NCI-H526 (cell line): Measurements from ENCODE around the gene PDS5B.
A peak's percentile ranks its signal among the peaks of the same experiment; 100 is the strongest.
"Not testable (repeated sequence)": the region's sequence is repeated elsewhere in the genome, so short reads cannot be mapped to it uniquely, and the experiment has no call there.

Experiments used
- DNase-seq, 2 experiments: peaks; one replicate each; lab custom pipeline; 2025; lab: John Stamatoyannopoulos, UW

PDS5B gene

GRCh38 chr13:32650705-32651311 is 64.6 kb downstream of the PDS5B start:
- peak; percentile 54 to 84 for DNase-seq

DNA sequence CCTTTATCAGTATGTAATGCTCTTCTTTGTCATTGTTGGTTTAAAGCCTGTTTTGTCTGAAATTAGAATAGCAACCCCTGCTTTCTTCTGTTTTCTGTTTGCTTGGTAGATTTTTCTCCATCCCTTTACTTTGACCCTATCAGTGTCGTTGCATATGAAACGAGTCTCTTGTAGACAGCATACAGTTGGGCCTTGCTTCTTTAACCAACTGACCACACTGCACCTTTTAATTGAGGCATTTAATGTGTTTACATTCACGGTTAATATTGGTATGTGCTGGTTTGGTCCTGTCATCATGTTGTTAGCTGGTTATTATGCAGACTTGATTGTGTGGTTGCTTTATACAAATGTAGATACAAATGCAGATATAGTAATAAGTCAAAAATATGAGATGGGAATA is 71.1 kb downstream of the PDS5B start:
- DNase-seq = no peak

DNA sequence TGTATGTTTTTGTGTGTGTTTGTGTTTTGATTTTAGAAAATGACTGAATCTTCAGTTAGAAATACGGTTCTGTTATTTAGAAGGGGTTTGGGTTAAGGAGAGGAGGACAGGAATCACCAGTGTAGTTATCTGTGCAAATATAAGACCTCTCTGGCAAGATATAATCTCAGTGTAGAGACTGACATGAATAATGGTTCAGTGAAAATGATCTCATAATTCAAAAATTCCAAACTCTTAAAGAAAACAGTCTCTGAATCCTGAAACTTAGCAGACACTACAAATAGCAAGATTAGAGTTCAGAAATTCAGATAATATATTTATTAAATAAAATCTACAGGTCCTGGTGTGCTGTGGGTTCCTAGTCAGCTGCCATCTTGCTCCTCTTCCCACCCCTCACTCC is 73.5 kb downstream of the PDS5B start:
- no peak for DNase-seq

DNA sequence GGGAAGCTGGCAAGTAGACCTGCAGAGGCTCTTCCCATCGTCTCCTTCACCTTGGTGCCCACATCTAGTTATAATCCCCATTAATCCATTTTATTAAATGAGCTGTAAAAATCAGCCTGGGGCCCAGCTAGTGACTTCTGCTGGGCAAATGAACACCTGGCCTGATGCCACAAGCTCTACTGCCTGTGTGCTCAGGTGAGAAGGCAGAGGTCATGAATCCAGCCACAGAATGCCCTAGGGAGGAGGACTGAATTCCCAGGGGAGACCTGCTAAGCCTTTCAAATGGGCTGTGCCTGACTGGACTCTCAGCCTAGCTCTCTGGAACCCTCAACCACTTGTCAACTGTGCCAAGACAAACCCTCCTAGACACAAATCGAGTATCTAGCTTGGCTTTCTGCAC is 74.0 kb downstream of the PDS5B start:
- no peak for DNase-seq

- no peak for DNase-seq
Observed at GRCh38 chr13:32661685-32662084, 75.4 kb downstream of the PDS5B start.

- no peak for DNase-seq
Observed at GRCh38 chr13:32663660-32664059, 77.4 kb downstream of the PDS5B start.

DNA sequence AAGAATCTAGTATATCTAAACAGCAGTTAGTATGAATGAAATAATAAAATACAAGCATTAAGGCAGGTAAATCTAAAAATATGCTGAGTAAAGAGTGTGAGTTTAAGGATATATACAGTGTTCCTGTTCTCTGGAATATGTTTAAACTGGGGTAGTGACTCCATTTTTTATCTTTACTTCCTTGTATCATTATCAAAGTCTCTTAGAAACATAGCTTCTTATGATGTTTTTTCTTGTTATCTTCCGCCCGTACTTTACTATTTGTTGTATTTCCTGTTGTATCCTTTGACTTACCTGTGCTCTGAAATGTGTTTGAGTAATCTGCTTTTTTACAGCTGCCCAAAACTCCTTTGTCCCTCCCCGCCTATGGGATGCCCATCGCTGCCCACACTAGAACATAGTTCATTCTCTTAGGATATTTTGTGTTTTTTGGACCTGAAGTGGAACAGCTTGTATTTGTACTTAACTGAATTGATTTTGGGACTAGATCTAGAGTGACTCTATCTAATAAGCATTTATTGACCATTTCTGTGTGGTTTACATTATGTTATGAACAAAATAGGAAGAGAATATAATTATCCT is 80.8 kb downstream of the PDS5B start:
- DNase-seq = no peak

DNA sequence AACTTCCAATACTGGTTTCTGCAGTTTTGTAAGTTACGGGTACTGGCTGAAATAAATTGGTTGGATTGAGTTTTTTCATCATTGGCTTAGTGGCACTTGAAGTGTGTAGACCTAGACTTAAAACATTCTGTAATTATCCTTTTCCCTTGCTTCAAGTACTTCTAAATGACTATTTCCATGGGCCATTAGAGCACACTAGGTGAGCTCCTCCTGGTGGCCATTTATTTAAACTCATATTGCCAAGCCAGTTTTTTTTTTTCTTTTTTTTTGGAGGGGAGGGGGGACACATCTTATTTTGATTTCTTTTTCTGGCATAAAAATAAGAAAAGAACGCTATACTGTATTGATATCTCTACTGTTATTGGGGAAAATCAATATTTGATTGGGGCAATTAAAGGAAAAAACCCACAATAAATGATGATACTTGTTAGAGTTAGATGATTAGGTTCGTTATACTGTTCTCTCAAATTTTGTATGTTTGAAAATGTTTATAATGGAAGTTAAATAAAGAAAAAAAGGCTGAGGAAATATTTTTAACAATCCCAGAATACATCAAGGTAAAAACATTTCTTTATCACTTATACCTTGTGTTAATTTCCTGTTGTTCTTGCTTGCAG is 82.9 kb downstream of the PDS5B start:
- DNase-seq = peak; percentile 17 to 74

GRCh38 chr13:32674503-32674902 is 88.3 kb downstream of the PDS5B start:
- DNase-seq = no peak

GRCh38 chr13:32676242-32676641 is 90.0 kb downstream of the PDS5B start:
- no peak for DNase-seq

DNA sequence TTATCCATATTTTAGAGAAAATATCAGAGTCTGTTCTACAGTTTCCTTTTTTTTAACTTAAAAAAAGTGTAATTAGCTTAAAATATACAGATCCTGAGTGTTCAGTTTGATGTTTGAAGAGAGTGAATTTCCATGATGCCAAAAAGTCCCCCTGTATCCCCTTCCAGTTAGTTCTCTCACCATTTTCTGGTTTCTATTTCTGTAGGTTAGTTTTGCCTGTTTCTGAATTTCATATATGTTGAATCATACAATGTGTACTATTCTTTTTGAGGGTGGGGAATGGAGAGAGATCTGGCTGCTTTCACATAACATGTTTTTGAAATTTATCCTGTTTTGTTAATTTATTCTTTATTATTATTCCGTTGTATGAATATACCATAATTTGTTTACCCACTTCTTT is 95.9 kb downstream of the PDS5B start:
- DNase-seq = no peak

DNA sequence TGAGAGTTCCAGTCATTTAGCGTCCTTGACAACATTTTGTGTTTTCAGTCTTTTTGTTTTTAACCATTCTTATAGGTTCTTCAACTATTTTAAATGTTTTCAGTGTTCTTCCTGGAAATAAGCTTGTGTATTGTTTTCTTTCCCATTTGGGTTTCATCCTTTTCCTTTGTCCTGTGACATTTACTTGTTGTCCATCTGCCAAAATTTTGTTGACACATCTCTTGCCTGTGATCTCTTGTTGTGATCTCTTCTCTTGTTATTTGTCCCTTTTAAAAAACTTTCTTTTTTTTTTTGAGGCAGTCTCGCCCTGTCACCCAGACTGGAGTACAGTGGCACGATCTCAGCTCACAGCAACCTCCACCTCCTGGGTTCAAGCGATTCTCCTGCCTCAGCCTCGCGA is 96.5 kb downstream of the PDS5B start:
- no peak for DNase-seq

- DNase-seq = no peak
Observed at GRCh38 chr13:32687275-32687674, 101.0 kb downstream of the PDS5B start.

DNA sequence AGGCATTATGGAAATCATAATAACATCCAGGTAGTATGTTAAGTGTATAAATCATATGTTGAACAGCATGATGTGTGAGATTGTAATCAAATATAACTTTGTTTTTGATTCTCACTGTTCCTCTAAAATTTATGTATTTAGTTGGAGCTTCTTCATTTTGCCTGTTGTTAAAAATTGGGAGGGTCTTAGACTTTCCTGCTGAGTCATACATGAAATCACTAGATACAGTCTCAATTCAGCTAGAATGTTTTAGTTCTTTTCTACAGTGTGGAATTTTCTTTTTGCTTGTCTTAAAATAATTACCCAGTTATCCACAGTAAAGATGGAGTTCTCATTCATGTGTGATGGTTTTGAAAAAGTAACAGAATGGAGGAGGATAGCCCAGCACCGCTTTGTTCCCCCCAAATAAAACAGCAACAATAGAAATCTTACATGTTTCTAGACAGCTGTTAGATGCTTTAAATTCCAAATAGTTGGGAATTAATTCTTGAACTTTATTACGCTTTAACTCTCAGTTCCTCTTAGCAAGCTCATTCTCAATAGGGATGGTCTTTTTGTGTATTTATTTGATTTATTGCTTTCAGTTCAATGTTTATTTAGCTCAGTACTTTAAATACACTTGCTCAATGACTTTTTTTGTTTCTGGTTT is 109.5 kb downstream of the PDS5B start:
- DNase-seq = no peak

GRCh38 chr13:32707471-32707870 is 121.2 kb downstream of the PDS5B start:
- no peak for DNase-seq

GRCh38 chr13:32713397-32713796 is 127.1 kb downstream of the PDS5B start:
- no peak for DNase-seq

DNA sequence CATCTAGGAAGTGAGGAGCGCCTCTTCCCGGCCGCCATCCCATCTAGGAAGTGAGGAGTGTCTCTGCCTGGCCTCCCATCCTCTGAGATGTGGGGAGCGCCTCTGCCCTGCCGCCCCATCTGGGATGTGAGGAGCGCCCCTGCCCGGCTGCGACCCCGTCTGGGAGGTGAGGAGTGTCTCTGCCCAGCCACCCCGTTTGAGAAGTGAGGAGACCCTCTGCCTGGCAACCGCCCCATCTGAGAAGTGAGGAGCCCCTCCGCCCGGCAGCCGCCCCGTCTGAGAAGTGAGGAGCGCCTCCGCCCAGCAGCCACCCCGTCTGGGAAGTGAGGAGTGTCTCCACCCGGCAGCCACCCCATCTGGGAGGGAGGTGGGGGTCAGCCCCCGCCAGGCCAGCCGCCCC is 129.9 kb downstream of the PDS5B start:
- DNase-seq = not testable (repeated sequence)

DNA sequence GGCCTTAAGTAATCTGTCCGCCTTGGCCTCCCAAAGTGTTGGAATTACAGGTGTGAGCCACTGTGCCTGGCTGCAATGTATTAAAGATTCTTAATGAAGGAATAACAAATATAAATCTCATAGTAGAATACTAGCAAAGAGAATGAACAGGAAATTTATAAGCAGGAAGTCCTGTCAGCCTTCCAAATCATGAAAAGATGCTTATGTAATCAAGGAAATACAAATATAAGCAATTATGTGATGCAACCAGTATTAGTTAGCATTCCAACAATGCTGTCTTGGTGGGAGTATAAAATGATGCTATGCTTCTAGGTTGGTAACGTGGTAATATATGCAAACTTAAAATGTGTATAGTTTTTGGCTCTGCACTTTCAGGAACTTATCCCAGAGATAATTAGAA is 133.8 kb downstream of the PDS5B start:
- no peak for DNase-seq

- DNase-seq = not testable (repeated sequence)
Observed at GRCh38 chr13:32721131-32722034, 135.1 kb downstream of the PDS5B start.

DNA sequence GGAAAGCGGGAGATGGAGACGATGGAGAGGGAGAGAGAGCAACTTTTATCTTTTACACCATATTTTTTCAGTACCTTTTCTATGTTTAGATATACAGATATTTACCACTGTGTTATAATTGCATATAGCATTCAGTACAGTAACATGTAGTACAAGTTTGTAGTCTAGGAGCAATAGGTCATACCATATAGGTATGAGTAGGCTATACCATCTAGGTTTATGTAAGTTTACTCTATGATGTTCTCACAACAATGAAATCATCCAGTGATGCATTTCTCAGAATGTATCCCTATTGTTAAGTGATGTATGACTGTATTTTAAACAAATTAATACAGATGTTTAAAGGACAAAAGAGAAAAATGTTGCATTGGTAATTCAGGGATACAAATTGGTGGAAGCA is 136.1 kb downstream of the PDS5B start:
- no peak for DNase-seq

- DNase-seq = no peak
Observed at GRCh38 chr13:32723987-32724386, 137.7 kb downstream of the PDS5B start.

- no peak for DNase-seq
Observed at GRCh38 chr13:32726374-32727037, 140.3 kb downstream of the PDS5B start.
